Measurements from ENCODE around the gene ARPIN. TPM values are rescaled to one million over a fixed set of nuclear protein-coding genes. Genes with fewer than 3 reads are reported as not detected.
"Not testable (repeated sequence)": the region's sequence is repeated elsewhere in the genome, so short reads cannot be mapped to it uniquely, and the experiment has no call there.

The ARPIN gene
- polyA plus RNA-seq = 10 to 100 TPM; 11.9 to 37.1 (median 17.9) TPM
- long read RNA-seq, donor 1 = 0 reads
- long read RNA-seq, donor 2, full-length matches to known transcripts = 1 of 1 reads
- long read RNA-seq, donor 2, partial matches to known transcripts = 0 of 1 reads
- long read RNA-seq, donor 2, other reads (novel, unspliced or antisense) = 0 of 1 reads
- long read RNA-seq, donor 3, full-length matches to known transcripts = 6 of 6 reads
- long read RNA-seq, donor 3, partial matches to known transcripts = 0 of 6 reads
- long read RNA-seq, donor 3, other reads (novel, unspliced or antisense) = 0 of 6 reads
- long read RNA-seq, donor 4, full-length matches to known transcripts = 1 of 1 reads
- long read RNA-seq, donor 4, partial matches to known transcripts = 0 of 1 reads
- long read RNA-seq, donor 4, other reads (novel, unspliced or antisense) = 0 of 1 reads
- long read RNA-seq, donor 5, full-length matches to known transcripts = 1 of 1 reads
- long read RNA-seq, donor 5, partial matches to known transcripts = 0 of 1 reads
- long read RNA-seq, donor 5, other reads (novel, unspliced or antisense) = 0 of 1 reads
- long read RNA-seq, donor 6, full-length matches to known transcripts = 8 of 8 reads
- long read RNA-seq, donor 6, partial matches to known transcripts = 0 of 8 reads
- long read RNA-seq, donor 6, other reads (novel, unspliced or antisense) = 0 of 8 reads
- long read RNA-seq, donor 7, full-length matches to known transcripts = 5 of 5 reads
- long read RNA-seq, donor 7, partial matches to known transcripts = 0 of 5 reads
- long read RNA-seq, donor 7, other reads (novel, unspliced or antisense) = 0 of 5 reads
- long read RNA-seq, donor 8, full-length matches to known transcripts = 1 of 1 reads
- long read RNA-seq, donor 8, partial matches to known transcripts = 0 of 1 reads
- long read RNA-seq, donor 8, other reads (novel, unspliced or antisense) = 0 of 1 reads
- long read RNA-seq, donor 9, full-length matches to known transcripts = 2 of 2 reads
- long read RNA-seq, donor 9, partial matches to known transcripts = 0 of 2 reads
- long read RNA-seq, donor 9, other reads (novel, unspliced or antisense) = 0 of 2 reads
- long read RNA-seq, donor 10, full-length matches to known transcripts = 9 of 9 reads
- long read RNA-seq, donor 10, partial matches to known transcripts = 0 of 9 reads
- long read RNA-seq, donor 10, other reads (novel, unspliced or antisense) = 0 of 9 reads

DNA sequence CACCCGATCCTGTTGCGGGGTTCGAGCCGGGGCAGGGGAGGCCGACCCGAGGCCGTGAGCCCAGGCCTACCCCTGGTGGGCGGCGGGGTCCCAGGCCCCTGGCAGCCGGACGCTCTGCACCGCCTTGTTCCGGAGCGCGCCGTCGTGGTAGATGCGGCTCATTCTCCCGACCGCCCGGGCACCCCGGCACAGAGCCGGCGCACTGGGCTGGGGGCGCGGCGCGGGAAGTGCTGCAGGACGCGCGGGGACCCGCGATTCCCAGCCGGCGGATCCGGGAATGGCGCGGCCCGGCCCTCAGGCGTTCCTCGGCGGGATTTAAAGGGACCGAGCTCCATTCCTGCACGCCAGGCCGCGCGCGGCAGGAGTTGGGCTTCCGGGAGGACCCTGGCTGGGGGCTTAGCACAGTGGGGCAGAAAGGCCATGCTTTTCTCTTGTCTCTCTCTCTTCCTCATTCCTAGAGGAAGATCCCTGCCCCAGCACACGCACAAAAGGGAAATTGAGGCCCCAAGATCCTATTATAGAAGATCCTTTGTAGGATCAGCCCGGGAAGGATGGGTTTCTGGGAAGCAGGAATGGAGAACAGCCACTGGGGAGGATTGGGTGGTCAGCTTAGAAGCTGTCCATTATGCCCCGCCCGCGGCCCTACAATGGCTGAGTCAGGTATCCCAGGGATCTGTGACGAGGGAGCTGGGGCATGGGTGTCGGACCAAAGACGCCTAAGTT, at the start of gene ARPIN:
TSS of gene ARPIN (minus strand) at position 279 of the 723 bp plus-strand sequence. CDS start at position 162, 117 bp downstream.
- peaks cover 0 to 30% (median 0%) of the 10 kb centered on the region in 3 donors for H3K36me3 ChIP-seq (ENCODE audit: control insufficient read depth in 3 of 3, insufficient read depth in 2 of 3, low read depth in 1 of 3, low read length in 3 of 3)
- peak within 1 kb of the TSS; percentile 81 to 92 (median 85) for H3K4me3 ChIP-seq (ENCODE audit: low read depth in 1 of 3, low read length in 3 of 3)
- FAIRE-seq (no peak), DNase-seq (peak; percentile 59 to 87)
- no peaks in the 10 kb centered on the region for H3K9me3 ChIP-seq (ENCODE audit: control insufficient read depth in 2 of 2, insufficient read depth in 1 of 2, low read depth in 1 of 2, low read length in 1 of 2)
- H3K4me1 ChIP-seq (ENCODE audit: control insufficient read depth in 3 of 3, insufficient read depth in 2 of 3, low read depth in 1 of 3, low read length in 2 of 3) = peaks cover 0 to 22% (median 4%) of the 10 kb centered on the region in 3 donors
- peak within 1 kb of the TSS; percentile 92 to 99 (median 97) for H3K27ac ChIP-seq (ENCODE audit: low read depth in 1 of 3, low read length in 2 of 3)
- 3 to 7% (median 4%) methylated on average over 48 to 57 of the region's 57 CpGs for WGBS, 3 donors
- H3K27me3 ChIP-seq (ENCODE audit: control insufficient read depth in 3 of 3, insufficient read depth in 3 of 3, low read length in 3 of 3) = no peaks in the 10 kb centered on the region

DNA sequence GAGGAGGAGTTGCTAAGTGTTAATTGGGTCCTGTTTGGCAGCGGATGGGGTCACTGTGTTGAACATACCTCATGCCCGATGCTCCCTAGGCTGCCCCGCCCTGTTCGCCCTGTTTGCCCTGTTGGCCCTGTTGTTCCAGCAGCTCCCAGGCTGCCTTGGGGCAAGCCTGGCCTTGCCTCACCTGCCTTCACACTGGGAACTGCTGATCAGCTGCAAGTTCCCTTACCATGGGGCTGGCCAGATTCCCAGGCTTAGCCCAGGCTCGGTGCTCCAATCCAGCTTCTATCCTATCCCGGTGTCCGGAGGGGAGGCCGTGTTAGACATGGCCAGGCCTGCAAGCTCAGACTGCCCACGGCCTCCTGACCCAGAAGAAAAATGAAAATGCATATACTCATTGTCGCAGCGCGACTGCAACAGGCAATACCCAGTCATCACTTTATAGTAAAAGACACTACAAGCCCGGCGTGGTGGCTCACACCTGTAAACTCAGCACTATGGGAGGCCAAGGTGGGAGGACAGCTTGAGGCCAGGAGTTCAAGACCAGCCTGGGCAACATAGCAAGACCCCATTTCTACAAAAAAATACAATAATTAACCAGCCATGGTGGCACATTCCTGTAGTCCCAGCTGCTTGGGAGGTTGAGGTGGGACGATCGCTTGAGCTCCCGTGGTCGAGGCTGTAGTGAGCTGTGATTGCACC, 45.5 kb upstream of the ARPIN start:
- Histone ChIP-seq H3K4me3 (ENCODE audit: low read depth in 1 of 3, low read length in 3 of 3) (no peak overlapping the region), H3K9me3 (ENCODE audit: control insufficient read depth in 2 of 2, insufficient read depth in 1 of 2, low read depth in 1 of 2, low read length in 1 of 2) (no peaks in the 10 kb centered on the region), H3K36me3 (ENCODE audit: control insufficient read depth in 3 of 3, insufficient read depth in 2 of 3, low read depth in 1 of 3, low read length in 3 of 3) (no peaks in the 10 kb centered on the region), H3K4me1 (ENCODE audit: control insufficient read depth in 3 of 3, insufficient read depth in 2 of 3, low read depth in 1 of 3, low read length in 2 of 3) (peaks cover 0 to 3% (median 0%) of the 10 kb centered on the region in 3 donors), H3K27ac (ENCODE audit: low read depth in 1 of 3, low read length in 2 of 3) (peak overlapping the region in 1 of 3 donors; percentile 41), H3K27me3 (ENCODE audit: control insufficient read depth in 3 of 3, insufficient read depth in 3 of 3, low read length in 3 of 3) (no peaks in the 10 kb centered on the region)
- no peak for FAIRE-seq
- peak; percentile 61 to 94 for DNase-seq
- WGBS, 3 donors = 46 to 76% (median 60%) methylated on average over 18 of the region's 18 CpGs

GRCh38 chr15:89955449-89955998, 42.8 kb upstream of the ARPIN start:
- H3K27ac ChIP-seq (ENCODE audit: low read depth in 1 of 3, low read length in 2 of 3); H3K9me3 ChIP-seq (ENCODE audit: control insufficient read depth in 2 of 2, insufficient read depth in 1 of 2, low read depth in 1 of 2, low read length in 1 of 2); DNase-seq; H3K36me3 ChIP-seq (ENCODE audit: control insufficient read depth in 3 of 3, insufficient read depth in 2 of 3, low read depth in 1 of 3, low read length in 3 of 3); H3K4me3 ChIP-seq (ENCODE audit: low read depth in 1 of 3, low read length in 3 of 3); FAIRE-seq; H3K4me1 ChIP-seq (ENCODE audit: control insufficient read depth in 3 of 3, insufficient read depth in 2 of 3, low read depth in 1 of 3, low read length in 2 of 3); H3K27me3 ChIP-seq (ENCODE audit: control insufficient read depth in 3 of 3, insufficient read depth in 3 of 3, low read length in 3 of 3): not testable (repeated sequence)
- 93 to 96% (median 94%) methylated on average over 13 of the region's 13 CpGs for WGBS, 3 donors

DNA sequence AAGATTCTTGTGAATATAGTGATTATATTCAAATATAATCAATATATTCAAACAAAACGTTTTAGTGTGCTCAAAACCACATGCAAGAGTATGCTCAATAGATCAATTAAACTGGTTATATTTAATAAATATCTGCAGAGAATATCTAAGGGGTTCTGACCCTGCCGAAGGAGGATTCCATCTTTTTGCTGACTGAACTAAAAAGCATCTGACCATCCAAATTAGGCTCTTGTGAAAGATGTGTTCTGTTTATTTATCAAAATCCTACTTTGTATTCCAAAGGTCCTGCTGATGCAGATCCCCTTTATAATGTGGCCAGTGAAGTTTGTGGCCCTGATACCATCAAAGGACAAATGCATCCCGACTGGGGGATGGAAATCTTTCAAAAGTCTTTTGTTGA, 41.8 kb upstream of the ARPIN start:
- Histone ChIP-seq H3K4me3 (ENCODE audit: low read depth in 1 of 3, low read length in 3 of 3) (no peak overlapping the region), H3K9me3 (ENCODE audit: control insufficient read depth in 2 of 2, insufficient read depth in 1 of 2, low read depth in 1 of 2, low read length in 1 of 2) (no peaks in the 10 kb centered on the region), H3K27ac (ENCODE audit: low read depth in 1 of 3, low read length in 2 of 3) (no peak overlapping the region), H3K27me3 (ENCODE audit: control insufficient read depth in 3 of 3, insufficient read depth in 3 of 3, low read length in 3 of 3) (no peaks in the 10 kb centered on the region), H3K36me3 (ENCODE audit: control insufficient read depth in 3 of 3, insufficient read depth in 2 of 3, low read depth in 1 of 3, low read length in 3 of 3) (no peaks in the 10 kb centered on the region), H3K4me1 (ENCODE audit: control insufficient read depth in 3 of 3, insufficient read depth in 2 of 3, low read depth in 1 of 3, low read length in 2 of 3) (peaks cover 0 to 3% (median 0%) of the 10 kb centered on the region in 3 donors)
- 60 to 65% (median 60%) methylated on average over 3 of the region's 3 CpGs for WGBS, 3 donors
- DNase-seq (no peak), FAIRE-seq (no peak)

DNA sequence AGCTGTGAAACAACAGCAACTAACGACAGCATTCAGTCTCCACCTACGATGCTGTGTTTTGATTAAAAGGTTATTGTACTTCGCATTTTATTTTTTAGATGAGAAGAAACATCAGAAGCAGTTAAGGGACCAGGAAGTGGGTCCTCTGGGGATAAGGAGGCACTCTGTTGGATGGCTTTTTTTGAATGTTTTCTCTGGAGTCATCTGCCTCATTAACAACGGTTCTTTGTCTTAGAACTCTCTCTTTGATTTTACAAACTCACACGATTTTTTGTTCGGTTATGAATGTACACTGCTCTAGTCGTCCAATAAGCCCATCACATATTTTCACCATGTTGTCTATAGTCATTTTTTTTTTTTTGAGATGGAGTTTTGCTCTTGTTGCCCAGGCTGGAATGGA, 36.0 kb upstream of the ARPIN start:
- FAIRE-seq (no peak), DNase-seq (no peak)
- no peaks in the 10 kb centered on the region for H3K36me3 ChIP-seq (ENCODE audit: control insufficient read depth in 3 of 3, insufficient read depth in 2 of 3, low read depth in 1 of 3, low read length in 3 of 3)
- H3K27me3 ChIP-seq (ENCODE audit: control insufficient read depth in 3 of 3, insufficient read depth in 3 of 3, low read length in 3 of 3) = no peaks in the 10 kb centered on the region
- H3K4me1 ChIP-seq (ENCODE audit: control insufficient read depth in 3 of 3, insufficient read depth in 2 of 3, low read depth in 1 of 3, low read length in 2 of 3) = no peaks in the 10 kb centered on the region
- no peak overlapping the region for H3K4me3 ChIP-seq (ENCODE audit: low read depth in 1 of 3, low read length in 3 of 3)
- H3K27ac ChIP-seq (ENCODE audit: low read depth in 1 of 3, low read length in 2 of 3) = no peak overlapping the region
- H3K9me3 ChIP-seq (ENCODE audit: control insufficient read depth in 2 of 2, insufficient read depth in 1 of 2, low read depth in 1 of 2, low read length in 1 of 2) = peaks cover 0 to 8% of the 10 kb centered on the region in 2 donors
- 77 to 88% (median 80%) methylated on average over 7 of the region's 7 CpGs for WGBS, 3 donors

DNA sequence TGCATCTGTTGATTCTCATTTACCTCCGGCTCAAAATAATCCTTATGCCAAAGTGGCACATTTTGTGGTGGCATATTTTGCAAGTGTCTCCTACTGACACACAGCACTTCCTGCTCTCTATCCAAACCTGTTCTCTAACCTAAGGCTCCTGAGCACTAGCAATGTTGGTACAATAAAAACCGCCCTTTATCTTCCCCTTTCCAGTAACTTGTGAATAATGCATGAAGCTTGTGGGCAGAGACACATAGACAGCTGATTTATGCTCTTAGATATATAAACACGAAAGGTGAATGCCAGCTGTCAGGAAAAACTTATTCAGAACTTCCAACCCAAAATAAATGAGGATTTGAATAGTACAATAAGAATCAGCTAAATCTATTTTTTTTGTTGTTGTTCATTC, 34.6 kb upstream of the ARPIN start:
- DNase-seq (peak in 1 of 2 donors; percentile 25), FAIRE-seq (no peak)
- Histone ChIP-seq H3K4me3 (ENCODE audit: low read depth in 1 of 3, low read length in 3 of 3) (no peak overlapping the region), H3K9me3 (ENCODE audit: control insufficient read depth in 2 of 2, insufficient read depth in 1 of 2, low read depth in 1 of 2, low read length in 1 of 2) (peaks cover 0 to 8% of the 10 kb centered on the region in 2 donors), H3K36me3 (ENCODE audit: control insufficient read depth in 3 of 3, insufficient read depth in 2 of 3, low read depth in 1 of 3, low read length in 3 of 3) (no peaks in the 10 kb centered on the region), H3K27ac (ENCODE audit: low read depth in 1 of 3, low read length in 2 of 3) (peak overlapping the region in 1 of 3 donors; percentile 45), H3K27me3 (ENCODE audit: control insufficient read depth in 3 of 3, insufficient read depth in 3 of 3, low read length in 3 of 3) (no peaks in the 10 kb centered on the region), H3K4me1 (ENCODE audit: control insufficient read depth in 3 of 3, insufficient read depth in 2 of 3, low read depth in 1 of 3, low read length in 2 of 3) (no peaks in the 10 kb centered on the region)
- 59 to 78% (median 74%) methylated on average over 3 of the region's 3 CpGs for WGBS, 3 donors

DNA sequence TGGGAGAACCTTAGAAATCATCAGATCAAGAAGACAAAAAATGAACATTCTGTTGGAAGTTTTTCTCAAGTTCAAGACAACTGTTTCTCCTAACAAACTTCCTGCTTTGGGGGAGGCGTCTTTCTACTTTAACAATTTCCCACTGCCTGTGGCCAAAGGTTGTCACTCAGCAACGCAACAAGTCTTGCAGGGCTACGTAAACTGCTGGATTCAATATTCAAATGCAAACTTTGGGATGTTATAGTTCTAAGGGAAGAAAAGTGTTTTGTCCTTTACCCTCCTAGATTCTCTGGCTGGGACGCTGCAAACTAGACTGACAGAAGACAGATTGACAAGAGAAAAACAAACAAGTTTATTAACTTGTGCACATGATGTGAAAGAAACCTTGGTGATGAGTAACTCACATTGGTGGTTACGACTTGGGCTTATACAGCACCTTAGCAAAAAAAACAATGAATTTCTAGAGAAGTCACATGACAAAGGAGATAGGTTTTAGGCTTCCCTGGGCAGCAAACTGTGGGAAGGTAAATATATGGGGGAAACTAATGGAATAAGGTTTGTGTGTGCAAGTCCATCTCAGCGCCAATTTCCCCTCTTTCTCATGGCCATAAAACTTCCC, 34.0 kb upstream of the ARPIN start:
- DNase-seq (peak; percentile 67 to 68), FAIRE-seq (no peak)
- Histone ChIP-seq H3K27ac (ENCODE audit: low read depth in 1 of 3, low read length in 2 of 3) (peak overlapping the region in 2 of 3 donors; percentile 41 to 45), H3K27me3 (ENCODE audit: control insufficient read depth in 3 of 3, insufficient read depth in 3 of 3, low read length in 3 of 3) (no peaks in the 10 kb centered on the region), H3K4me1 (ENCODE audit: control insufficient read depth in 3 of 3, insufficient read depth in 2 of 3, low read depth in 1 of 3, low read length in 2 of 3) (no peaks in the 10 kb centered on the region), H3K9me3 (ENCODE audit: control insufficient read depth in 2 of 2, insufficient read depth in 1 of 2, low read depth in 1 of 2, low read length in 1 of 2) (peaks cover 0 to 8% of the 10 kb centered on the region in 2 donors), H3K4me3 (ENCODE audit: low read depth in 1 of 3, low read length in 3 of 3) (no peak overlapping the region), H3K36me3 (ENCODE audit: control insufficient read depth in 3 of 3, insufficient read depth in 2 of 3, low read depth in 1 of 3, low read length in 3 of 3) (no peaks in the 10 kb centered on the region)
- WGBS, 3 donors = 22 to 62% (median 33%) methylated on average over 6 of the region's 6 CpGs
